ENCODE data around the gene PCID2.

Gene PCID2

DNA sequence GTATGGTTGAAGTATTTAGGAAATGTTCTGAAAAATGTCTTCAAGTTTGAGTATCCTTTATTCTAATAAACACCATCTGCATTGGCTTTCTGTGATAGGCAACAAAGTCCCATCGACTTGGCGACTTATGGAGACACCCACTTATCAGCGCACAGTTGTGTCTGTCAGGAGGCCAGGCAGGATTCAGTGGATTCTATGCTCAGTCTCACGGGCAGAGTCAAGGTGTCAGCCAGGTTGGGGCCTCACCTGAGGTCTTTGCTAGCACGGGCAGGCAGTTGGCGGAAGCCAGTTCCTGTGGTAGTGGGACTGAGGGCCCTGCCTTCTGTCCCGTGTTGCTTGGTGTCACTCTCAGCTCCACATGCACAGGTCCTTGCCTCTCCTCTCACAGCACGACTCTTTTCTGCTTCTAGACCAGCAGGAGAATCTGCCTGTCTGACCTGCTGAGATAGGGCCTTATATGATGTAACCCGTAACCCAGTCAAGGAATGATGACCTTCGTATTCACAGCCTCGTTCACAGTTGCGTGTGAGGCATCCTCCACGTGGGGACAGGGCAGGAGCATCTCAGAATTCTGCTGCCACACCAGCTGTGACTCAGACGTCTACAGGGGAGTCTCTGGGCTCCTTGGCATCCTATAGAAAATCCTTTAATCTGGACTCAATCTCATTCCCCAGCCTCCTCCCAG, 10.9 kb upstream of the PCID2 start:
- no peak for DNase-seq (ENCODE audit: low read depth)
- TF ChIP-seq, protein P1, sequence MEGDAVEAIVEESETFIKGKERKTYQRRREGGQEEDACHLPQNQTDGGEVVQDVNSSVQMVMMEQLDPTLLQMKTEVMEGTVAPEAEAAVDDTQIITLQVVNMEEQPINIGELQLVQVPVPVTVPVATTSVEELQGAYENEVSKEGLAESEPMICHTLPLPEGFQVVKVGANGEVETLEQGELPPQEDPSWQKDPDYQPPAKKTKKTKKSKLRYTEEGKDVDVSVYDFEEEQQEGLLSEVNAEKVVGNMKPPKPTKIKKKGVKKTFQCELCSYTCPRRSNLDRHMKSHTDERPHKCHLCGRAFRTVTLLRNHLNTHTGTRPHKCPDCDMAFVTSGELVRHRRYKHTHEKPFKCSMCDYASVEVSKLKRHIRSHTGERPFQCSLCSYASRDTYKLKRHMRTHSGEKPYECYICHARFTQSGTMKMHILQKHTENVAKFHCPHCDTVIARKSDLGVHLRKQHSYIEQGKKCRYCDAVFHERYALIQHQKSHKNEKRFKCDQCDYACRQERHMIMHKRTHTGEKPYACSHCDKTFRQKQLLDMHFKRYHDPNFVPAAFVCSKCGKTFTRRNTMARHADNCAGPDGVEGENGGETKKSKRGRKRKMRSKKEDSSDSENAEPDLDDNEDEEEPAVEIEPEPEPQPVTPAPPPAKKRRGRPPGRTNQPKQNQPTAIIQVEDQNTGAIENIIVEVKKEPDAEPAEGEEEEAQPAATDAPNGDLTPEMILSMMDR (conservative IDR thresholded peaks at IDR 0.05; ENCODE audit: low read depth, low read length) = no peak
- H3K4me3 ChIP-seq (ENCODE audit: low read depth, low read length) = no peak overlapping the region

DNA sequence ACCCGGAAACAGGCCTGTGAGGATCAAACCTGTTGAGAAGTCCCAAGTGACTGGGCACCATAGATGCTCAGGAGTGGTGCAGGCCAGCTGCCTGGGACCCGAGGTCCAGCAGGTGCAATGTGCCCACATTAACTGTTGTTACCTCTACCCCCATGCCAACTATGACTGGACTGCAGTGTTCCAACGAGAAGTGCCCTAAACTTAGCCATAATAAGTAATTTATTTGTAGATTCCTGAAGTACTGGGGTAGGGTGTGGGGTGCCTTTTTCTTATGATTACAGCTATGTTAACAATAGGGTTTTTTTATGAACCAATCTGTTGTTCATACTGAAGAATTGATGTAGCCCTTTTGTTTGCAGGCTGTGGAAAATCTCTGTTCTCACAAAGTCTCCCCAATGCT, 10.1 kb upstream of the PCID2 start:
- TF ChIP-seq, protein P1 (conservative IDR thresholded peaks at IDR 0.05; ENCODE audit: low read depth, low read length) = no peak
- no peak for DNase-seq (ENCODE audit: low read depth)
- H3K4me3 ChIP-seq (ENCODE audit: low read depth, low read length) = no peak overlapping the region

DNA sequence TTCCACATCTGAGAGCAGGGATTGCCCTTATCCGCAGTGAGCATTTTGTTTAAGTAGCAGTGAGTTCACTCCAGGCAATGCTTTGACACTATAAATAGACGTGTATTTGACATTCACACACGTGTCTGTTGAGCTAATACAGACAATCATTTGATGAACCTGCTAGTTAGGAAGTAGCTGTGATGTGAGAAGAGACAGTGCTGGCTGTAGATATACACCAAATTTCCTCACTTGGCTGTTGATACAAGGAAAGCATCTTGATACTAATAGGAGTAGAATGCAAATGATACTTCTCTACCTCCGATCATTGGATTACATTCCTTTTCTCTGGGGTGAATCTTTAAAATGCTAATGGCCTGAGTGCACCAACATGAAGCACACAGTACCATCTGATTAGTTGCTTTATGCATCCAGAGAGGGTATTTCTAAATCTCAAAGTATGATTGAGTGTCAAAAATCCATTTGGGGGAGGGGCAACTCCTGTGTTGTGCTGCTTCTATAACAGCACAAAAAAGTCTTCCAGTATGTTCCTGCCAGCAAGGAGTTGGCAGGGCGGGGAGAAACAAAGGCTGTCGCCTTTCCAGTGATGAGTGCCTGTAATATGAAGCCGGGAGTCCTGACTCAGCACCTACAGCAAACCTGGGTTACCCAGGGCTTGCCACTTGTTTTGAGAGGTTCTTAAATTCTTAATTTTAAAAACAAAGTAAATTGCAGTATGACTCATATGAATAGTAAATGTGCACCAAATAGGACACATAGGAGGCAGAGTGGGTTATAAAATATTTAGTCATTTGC, 8.0 kb upstream of the PCID2 start:
- peak; percentile 63 for DNase-seq (ENCODE audit: low read depth)
- no peak overlapping the region for H3K4me3 ChIP-seq (ENCODE audit: low read depth, low read length)
- TF ChIP-seq, protein P1 (conservative IDR thresholded peaks at IDR 0.05; ENCODE audit: low read depth, low read length) = no peak

DNA sequence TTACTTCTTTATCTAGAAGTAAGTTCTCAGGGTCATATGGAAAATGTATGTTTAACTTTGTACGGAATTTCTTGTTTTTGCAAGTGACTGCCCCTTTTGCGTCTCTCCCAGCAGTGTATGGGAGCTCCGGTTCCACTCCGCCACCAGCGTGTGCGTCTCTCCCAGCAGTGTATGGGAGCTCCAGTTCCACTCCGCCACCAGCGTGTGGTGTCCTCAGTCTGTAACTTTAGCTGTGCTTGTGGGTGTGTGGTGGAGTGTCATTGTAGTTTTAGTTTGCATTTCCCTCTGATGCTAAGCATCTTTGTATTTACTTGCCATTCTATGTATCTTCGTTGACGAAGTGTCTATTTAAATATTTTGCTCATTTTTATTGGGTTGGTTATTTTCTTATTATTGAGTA, 3.3 kb upstream of the PCID2 start:
- no peak for DNase-seq (ENCODE audit: low read depth)
- TF ChIP-seq, protein P1 (conservative IDR thresholded peaks at IDR 0.05; ENCODE audit: low read depth, low read length) = peak; percentile 44
- H3K4me3 ChIP-seq (ENCODE audit: low read depth, low read length) = no peak overlapping the region

DNA sequence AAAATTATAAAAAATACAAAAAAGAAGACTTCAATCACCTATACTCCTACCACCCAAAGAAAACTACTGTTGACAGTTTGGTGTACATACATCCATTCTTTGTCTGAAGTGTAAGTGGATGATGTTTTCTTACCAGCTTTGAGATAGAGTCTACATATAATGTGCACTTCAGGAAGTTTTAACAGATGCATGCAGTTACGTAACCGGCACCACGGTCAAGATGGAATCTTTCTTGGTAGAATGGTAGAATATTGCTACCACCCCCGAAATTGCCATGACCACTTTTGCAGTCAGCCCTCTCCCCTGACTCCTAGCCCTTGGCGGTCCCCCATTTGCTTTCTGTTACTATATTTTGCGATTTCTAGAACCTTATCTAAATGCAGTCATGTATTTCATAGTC, 2.4 kb upstream of the PCID2 start:
- no peak for DNase-seq (ENCODE audit: low read depth)

DNA sequence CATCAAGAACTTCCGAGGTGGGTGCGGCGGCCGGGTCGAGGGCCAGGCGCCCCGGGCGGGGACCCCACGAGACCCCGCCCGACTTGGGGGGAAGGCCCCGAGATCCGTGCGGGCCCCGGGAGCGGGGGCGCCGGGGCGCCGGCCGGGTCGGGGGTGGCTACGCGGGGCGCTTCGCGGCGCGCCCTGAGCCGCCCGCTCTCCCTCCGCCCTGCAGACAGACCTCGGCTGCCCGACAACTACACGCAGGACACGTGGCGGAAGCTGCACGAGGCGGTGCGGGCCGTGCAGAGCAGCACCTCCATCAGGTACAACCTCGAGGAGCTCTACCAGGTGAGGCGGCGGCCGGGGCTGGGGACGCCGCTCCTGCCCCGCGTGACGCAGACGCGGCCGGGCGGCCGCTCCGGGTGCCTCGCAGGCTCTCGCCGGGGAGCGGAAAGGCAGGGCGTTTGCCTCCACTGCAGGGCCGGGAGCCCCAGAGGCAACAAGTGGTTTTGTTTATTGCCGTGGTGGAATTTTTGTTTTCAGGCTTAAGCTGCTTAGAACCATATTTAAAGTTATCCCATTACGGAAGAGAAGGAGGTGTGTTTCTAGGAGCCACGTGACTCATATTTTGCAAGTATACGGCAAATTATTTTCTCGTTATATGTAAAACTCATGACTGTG, 1.4 kb upstream of the PCID2 start:
- DNase-seq (ENCODE audit: low read depth) = peak; percentile 68
- TF ChIP-seq, protein P1 (conservative IDR thresholded peaks at IDR 0.05; ENCODE audit: low read depth, low read length) = no peak
- H3K4me3 ChIP-seq (ENCODE audit: low read depth, low read length) = peak overlapping the region; percentile 89

More for the DNA sequence above, 2.4 kb upstream of the PCID2 start:
- TF ChIP-seq, protein P1 (conservative IDR thresholded peaks at IDR 0.05; ENCODE audit: low read depth, low read length) = no peak
- peak overlapping the region; percentile 26 for H3K4me3 ChIP-seq (ENCODE audit: low read depth, low read length)
